H9 (cell line): Measurements from ENCODE around the gene HNF1A. TPM values are rescaled to one million over a fixed set of nuclear protein-coding genes. Genes with fewer than 3 reads are reported as not detected.
"Not testable (repeated sequence)": the region's sequence is repeated elsewhere in the genome, so short reads cannot be mapped to it uniquely, and the experiment has no call there.

Experiments used
- DNase-seq: peaks from one replicate; pipeline ENCODE4 v3.0.0-alpha.2; 2017
- H2AFZ ChIP-seq: one replicate; pipeline ENCODE4 v1.6.1; 2013; ENCODE audit warnings: mild to moderate bottlenecking, low read length, control low read depth, moderate library complexity
- H2AK5ac ChIP-seq: 2 replicates; pipeline ENCODE4 v1.6.1; 2013; ENCODE audit warnings: low read length, control low read depth, mixed read lengths; ENCODE audit not compliant: insufficient read length
- H2BK120ac ChIP-seq: one replicate; pipeline ENCODE4 v1.6.1; 2013; ENCODE audit warnings: low read depth, mild to moderate bottlenecking, low read length, control low read depth, inconsistent platforms; ENCODE audit not compliant: poor library complexity, severe bottlenecking
- H2BK12ac ChIP-seq: 2 replicates; pipeline ENCODE4 v1.6.1; 2013; ENCODE audit warnings: low read length, control low read depth, mixed read lengths, low read depth; ENCODE audit not compliant: insufficient read length
- H2BK15ac ChIP-seq: 2 replicates; pipeline ENCODE4 v1.6.1; 2013; ENCODE audit warnings: low read depth, low read length, control low read depth
- H2BK20ac ChIP-seq: one replicate; pipeline ENCODE4 v1.6.1; 2013; ENCODE audit warnings: low read depth, mild to moderate bottlenecking, low read length, control low read depth, inconsistent platforms; ENCODE audit not compliant: poor library complexity, severe bottlenecking
- H2BK5ac ChIP-seq: 2 replicates; pipeline ENCODE4 v1.6.1; 2013; ENCODE audit warnings: low read length, control low read depth, mixed read lengths; ENCODE audit not compliant: insufficient read length
- H3K14ac ChIP-seq: 2 replicates; pipeline ENCODE4 v1.6.1; 2013; ENCODE audit warnings: low read length, control low read depth; ENCODE audit not compliant: insufficient read depth
- H3K18ac ChIP-seq: 2 replicates; pipeline ENCODE4 v1.6.1; 2013; ENCODE audit warnings: low read depth, mild to moderate bottlenecking, mixed read lengths, low read length, control low read depth; ENCODE audit not compliant: insufficient read length
- H3K23ac ChIP-seq: 2 replicates; pipeline ENCODE4 v1.6.1; 2013; ENCODE audit warnings: low read length, control low read depth, mixed read lengths, low read depth; ENCODE audit not compliant: insufficient read length
- H3K23me2 ChIP-seq: 2 replicates; pipeline ENCODE4 v1.6.1; 2013; ENCODE audit warnings: low read depth, mild to moderate bottlenecking, mixed read lengths, low read length, control low read depth; ENCODE audit not compliant: insufficient read length, poor library complexity, severe bottlenecking
- H3K27ac ChIP-seq: 2 replicates; pipeline ENCODE4 v1.5.1; 2013; ENCODE audit warnings: low read length, control low read depth, mixed read lengths, low read depth; ENCODE audit not compliant: insufficient read length
- H3K27me3 ChIP-seq: 2 replicates; pipeline ENCODE4 v1.6.1; 2013; ENCODE audit warnings: low read length, control low read depth, inconsistent platforms; ENCODE audit not compliant: insufficient read depth
- H3K4ac ChIP-seq: 2 replicates; pipeline ENCODE4 v1.6.1; 2013; ENCODE audit warnings: low read depth, mild to moderate bottlenecking, control low read depth, inconsistent platforms, low read length, moderate library complexity
- H3K4me1 ChIP-seq: 2 replicates; pipeline ENCODE4 v1.6.1; 2013; ENCODE audit warnings: low read length, control low read depth, inconsistent platforms; ENCODE audit not compliant: insufficient read depth
- H3K4me2 ChIP-seq: 2 replicates; pipeline ENCODE4 v1.6.1; 2013; ENCODE audit warnings: low read length, control low read depth, mixed read lengths; ENCODE audit not compliant: insufficient read length, insufficient read depth
- H3K56ac ChIP-seq: 2 replicates; pipeline ENCODE4 v1.6.1; 2013; ENCODE audit warnings: low read depth, mild to moderate bottlenecking, mixed read lengths, low read length, control low read depth; ENCODE audit not compliant: insufficient read length
- H3K79me1 ChIP-seq: 2 replicates; pipeline ENCODE4 v1.6.1; 2013; ENCODE audit warnings: low read depth, mild to moderate bottlenecking, moderate library complexity, low read length, control low read depth, inconsistent platforms; ENCODE audit not compliant: insufficient read depth, poor library complexity, severe bottlenecking
- H3K79me2 ChIP-seq: 2 replicates; pipeline ENCODE4 v1.6.1; 2013; ENCODE audit warnings: low read length, control low read depth, inconsistent platforms; ENCODE audit not compliant: insufficient read depth
- H3K9ac ChIP-seq: 2 replicates; pipeline ENCODE4 v1.6.1; 2013; ENCODE audit warnings: low read length, control low read depth, mixed read lengths; ENCODE audit not compliant: insufficient read length; ENCODE audit errors: extremely low read depth
- H3K9me3 ChIP-seq: one replicate; pipeline ENCODE4 v1.6.1; 2013; ENCODE audit warnings: low read depth, low read length, inconsistent platforms; ENCODE audit not compliant: control insufficient read depth
- H3T11ph ChIP-seq: one replicate; pipeline ENCODE4 v1.6.1; 2013; ENCODE audit warnings: mild to moderate bottlenecking, low read length, control low read depth, inconsistent platforms
- H4K20me1 ChIP-seq: one replicate; pipeline ENCODE4 v1.6.1; 2013; ENCODE audit not compliant: control insufficient read depth, insufficient read length, insufficient read depth
- H4K5ac ChIP-seq: 2 replicates; pipeline ENCODE4 v1.6.1; 2013; ENCODE audit warnings: low read depth, mild to moderate bottlenecking, mixed read lengths, low read length, control low read depth; ENCODE audit not compliant: insufficient read length
- H4K8ac ChIP-seq: replicated peaks from 2 replicates; pipeline ENCODE4 v1.6.1; 2013; ENCODE audit warnings: low read length, control low read depth, mixed read lengths, low read depth; ENCODE audit not compliant: insufficient read length
- H4K91ac ChIP-seq: 2 replicates; pipeline ENCODE4 v1.6.1; 2013; ENCODE audit warnings: low read depth, mild to moderate bottlenecking, moderate library complexity, mixed read lengths, low read length, control low read depth; ENCODE audit not compliant: insufficient read length
- H3K27ac Mint-ChIP-seq, 3 experiments: 2 replicates in 2 of 3; 3 replicates in 1 of 3; pipeline ENCODE4 v1.8.0; 2020 to 2021; ENCODE audit warnings: mixed read lengths in 3 of 3, mild to moderate bottlenecking in 1 of 3, moderate library complexity in 1 of 3
- H3K27me3 Mint-ChIP-seq: 2 replicates; pipeline ENCODE4 v1.8.0; 2021; ENCODE audit warnings: low read depth, mild to moderate bottlenecking, moderate library complexity, mixed read lengths
- H3K36me3 Mint-ChIP-seq, 3 experiments: 2 replicates in 2 of 3; 3 replicates in 1 of 3; pipeline ENCODE4 v1.8.0; 2020 to 2021; ENCODE audit warnings: low read depth in 3 of 3, mixed read lengths in 3 of 3; ENCODE audit not compliant: insufficient read depth in 1 of 3
- H3K4me1 Mint-ChIP-seq, 2 experiments: 2 replicates each; pipeline ENCODE4 v1.8.0; 2020; ENCODE audit warnings: mixed read lengths in 2 of 2
- H3K4me3 Mint-ChIP-seq, 2 experiments: 2 replicates in 1 of 2; 3 replicates in 1 of 2; pipeline ENCODE4 v1.8.0; 2020 to 2021; ENCODE audit warnings: mild to moderate bottlenecking in 2 of 2, mixed read lengths in 2 of 2, moderate library complexity in 1 of 2
- H3K9me3 Mint-ChIP-seq, 2 experiments: 2 replicates in 1 of 2; 3 replicates in 1 of 2; pipeline ENCODE4 v1.8.0; 2020; ENCODE audit warnings: mild to moderate bottlenecking in 2 of 2, mixed read lengths in 2 of 2, moderate library complexity in 1 of 2
- WGBS: extraction: QIAGEN DNeasy Blood & Tissue Kit; methylation state at CpG from one replicate; pipeline ENCODE4 v1.1.7; 2013; ENCODE audit warnings: missing lambda C conversion rate, low lambda C conversion rate, mixed read lengths; ENCODE audit not compliant: insufficient read length; ENCODE audit errors: extremely low coverage; 5-methylcytosine and 5-hydroxymethylcytosine counted together
- total RNA-seq: library from RNA; stranded (reverse); gene quantifications from 2 replicates; pipeline ENCODE4 v1.2.1, GENCODE V29; 2021

The HNF1A gene
- total RNA-seq, 1 experiment from 2014 or later = not detected

DNA sequence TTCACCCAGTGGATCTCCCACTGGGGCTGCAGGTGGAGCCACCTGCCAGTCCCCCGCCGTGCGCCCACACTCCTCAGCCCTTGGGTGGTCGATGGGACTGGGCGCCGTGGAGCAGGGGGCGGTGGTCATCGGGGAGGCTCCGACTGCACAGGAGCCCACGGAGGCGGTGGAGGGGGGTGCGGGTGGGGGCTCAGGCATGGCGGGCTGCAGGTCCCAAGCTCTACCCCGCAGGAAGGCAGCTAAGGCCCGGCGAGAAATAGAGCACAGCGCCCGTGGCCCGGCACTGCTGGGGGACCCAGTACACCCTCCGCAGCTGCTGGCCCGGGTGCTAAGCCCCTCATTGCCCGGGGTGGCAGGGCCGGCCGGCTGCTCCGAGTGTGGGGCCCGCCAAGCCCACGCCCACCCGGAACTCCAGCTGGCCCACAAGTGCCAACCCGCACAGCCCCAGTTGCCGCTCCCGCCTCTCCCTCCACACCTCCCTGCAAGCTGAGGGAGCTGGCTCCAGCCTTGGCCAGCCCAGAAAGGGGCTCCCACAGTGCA is 28.0 kb upstream of the HNF1A start:
- H3K9ac ChIP-seq, H2BK20ac ChIP-seq, H4K91ac ChIP-seq, H3K14ac ChIP-seq, DNase-seq, H3K79me1 ChIP-seq, H2BK15ac ChIP-seq, H3K9me3 Mint-ChIP-seq, H3K27ac ChIP-seq, H3K56ac ChIP-seq, H2BK120ac ChIP-seq, H2AK5ac ChIP-seq, H2AFZ ChIP-seq, H3K4me2 ChIP-seq, H3K23me2 ChIP-seq, H3K27me3 ChIP-seq, H4K20me1 ChIP-seq, H3K4me1 ChIP-seq, H3K4me3 Mint-ChIP-seq, H3T11ph ChIP-seq, H3K23ac ChIP-seq, H3K18ac ChIP-seq, H3K27me3 Mint-ChIP-seq, H2BK5ac ChIP-seq, H3K4me1 Mint-ChIP-seq, H3K4ac ChIP-seq, H2BK12ac ChIP-seq, H4K5ac ChIP-seq, H3K79me2 ChIP-seq, H4K8ac ChIP-seq, H3K36me3 Mint-ChIP-seq, H3K9me3 ChIP-seq, H3K27ac Mint-ChIP-seq: not testable (repeated sequence)
- no CpG with 5 or more reads among the region's 31 CpGs for WGBS
